ENCODE results near the gene MYMK. TPM values are rescaled to one million over a fixed set of nuclear protein-coding genes. Genes with fewer than 3 reads are reported as not detected.

MYMK gene
- polyA plus RNA-seq, 3 donors, result not detected

- H3K4me1 ChIP-seq (ENCODE audit: control insufficient read depth in 1 of 2, insufficient read depth in 2 of 2, low read length in 2 of 2), result no peaks in the 10 kb centered on the region
- no peak overlapping the region for H3K4me2 ChIP-seq (replicated peaks; ENCODE audit: extremely low read depth, low read length, poor library complexity, severe bottlenecking)
- no peak overlapping the region for H2AFZ ChIP-seq (ENCODE audit: insufficient read depth, low read depth, low read length, poor library complexity, severe bottlenecking)
- H3K9me3 ChIP-seq (replicated peaks in 1 of 2; ENCODE audit: control insufficient read depth in 1 of 2, insufficient read depth in 1 of 2, low read length in 2 of 2), result peaks cover 7 to 15% of the 10 kb centered on the region in 2 donors
- peaks cover 2% of the 10 kb centered on the region for H3K4me1 Mint-ChIP-seq
- 95% methylated on average over 23 of the region's 23 CpGs for WGBS (ENCODE audit: insufficient coverage)
- H3K9me3 Mint-ChIP-seq, result peaks cover 4 to 20% (median 17%) of the 10 kb centered on the region in 7 donors
- H3K79me2 ChIP-seq (ENCODE audit: insufficient read depth, low read length), result no peaks in the 10 kb centered on the region
- H3K4me3 ChIP-seq (replicated peaks in 1 of 3; ENCODE audit: low read depth in 2 of 3, low read length in 3 of 3), result no peak overlapping the region
- intact Hi-C loops (cut with micrococcal nuclease), result no loop called here
- H3K4me3 Mint-ChIP-seq, result no peak overlapping the region
- no peaks in the 10 kb centered on the region for H3K36me3 Mint-ChIP-seq
- H3K27me3 Mint-ChIP-seq (ENCODE audit: low read depth in 3 of 3), result peaks cover 6 to 27% (median 25%) of the 10 kb centered on the region in 3 donors
- no peak overlapping the region for H3K9ac ChIP-seq (ENCODE audit: insufficient read depth, low read length, poor library complexity, severe bottlenecking)
- H3K36me3 ChIP-seq (replicated peaks in 1 of 2; ENCODE audit: control insufficient read depth in 1 of 2, insufficient read depth in 2 of 2, low read length in 2 of 2), result no peaks in the 10 kb centered on the region
- DNase-seq, result no peak
- H3K27ac ChIP-seq (ENCODE audit: low read depth in 1 of 2, low read length in 2 of 2), result no peak overlapping the region
- H3K27ac Mint-ChIP-seq, result no peak overlapping the region
- H3K27me3 ChIP-seq (ENCODE audit: control insufficient read depth in 2 of 2, insufficient read depth in 2 of 2, low read length in 2 of 2), result peaks cover 3 to 13% of the 10 kb centered on the region in 2 donors
- no peak for TF ChIP-seq CTCF (IDR thresholded peaks at IDR 0.05)
- H4K20me1 ChIP-seq (ENCODE audit: insufficient read depth, low read length), result no peaks in the 10 kb centered on the region
Measured at GRCh38 chr9:133505901-133506652, 18.7 kb downstream of the MYMK start.

- Histone ChIP-seq H2AFZ (ENCODE audit: insufficient read depth, low read depth, low read length, poor library complexity, severe bottlenecking) (no peak overlapping the region), H3K9me3 (replicated peaks in 1 of 2; ENCODE audit: control insufficient read depth in 1 of 2, insufficient read depth in 1 of 2, low read length in 2 of 2) (peaks cover 7 to 16% of the 10 kb centered on the region in 2 donors), H3K36me3 (replicated peaks in 1 of 2; ENCODE audit: control insufficient read depth in 1 of 2, insufficient read depth in 2 of 2, low read length in 2 of 2) (no peaks in the 10 kb centered on the region), H3K79me2 (ENCODE audit: insufficient read depth, low read length) (no peaks in the 10 kb centered on the region), H3K27ac (ENCODE audit: low read depth in 1 of 2, low read length in 2 of 2) (no peak overlapping the region), H3K4me1 (ENCODE audit: control insufficient read depth in 1 of 2, insufficient read depth in 2 of 2, low read length in 2 of 2) (no peaks in the 10 kb centered on the region), H3K9ac (ENCODE audit: insufficient read depth, low read length, poor library complexity, severe bottlenecking) (no peak overlapping the region), H4K20me1 (ENCODE audit: insufficient read depth, low read length) (no peaks in the 10 kb centered on the region), H3K4me2 (replicated peaks; ENCODE audit: extremely low read depth, low read length, poor library complexity, severe bottlenecking) (no peak overlapping the region), H3K4me3 (replicated peaks in 1 of 3; ENCODE audit: low read depth in 2 of 3, low read length in 3 of 3) (no peak overlapping the region), H3K27me3 (ENCODE audit: control insufficient read depth in 2 of 2, insufficient read depth in 2 of 2, low read length in 2 of 2) (peaks cover 3 to 13% of the 10 kb centered on the region in 2 donors)
- no peak overlapping the region for H3K4me3 Mint-ChIP-seq
- WGBS (ENCODE audit: insufficient coverage), result 95% methylated on average over 11 of the region's 13 CpGs
- no peak for DNase-seq
- no peaks in the 10 kb centered on the region for H3K36me3 Mint-ChIP-seq
- intact Hi-C loops (cut with micrococcal nuclease), result no loop called here
- H3K9me3 Mint-ChIP-seq, result peaks cover 6 to 22% (median 20%) of the 10 kb centered on the region in 7 donors
- peaks cover 2% of the 10 kb centered on the region for H3K4me1 Mint-ChIP-seq
- no peak for TF ChIP-seq CTCF (IDR thresholded peaks at IDR 0.05)
- H3K27me3 Mint-ChIP-seq (ENCODE audit: low read depth in 3 of 3), result peaks cover 6 to 27% (median 22%) of the 10 kb centered on the region in 3 donors
- no peak overlapping the region for H3K27ac Mint-ChIP-seq
Measured at GRCh38 chr9:133505186-133505830, 19.5 kb downstream of the MYMK start.

All from CD14-positive monocyte (primary cell).